DOHH2 (cell line): ENCODE measurements around the gene USP34.

Experiments used
- H3F3A ChIP-seq: fragments of 200-600 bp; sonication (generic), shearing (Covaris generic); 2 replicates; pipeline ENCODE4 v1.6.0; 2016; ENCODE audit warnings: antibody characterized with exemption, mild to moderate bottlenecking; ENCODE audit not compliant: control insufficient read depth, insufficient read depth
- H3K27ac ChIP-seq: fragments of 200-600 bp; sonication (generic); 2 replicates; pipeline ENCODE4 v1.5.1; 2014; ENCODE audit warnings: low read depth, mild to moderate bottlenecking, low read length, moderate library complexity
- H3K27me3 ChIP-seq: fragments of 200-600 bp; sonication (generic); 2 replicates; pipeline ENCODE4 v1.6.1; 2014; ENCODE audit warnings: mild to moderate bottlenecking, low read length, mixed read lengths; ENCODE audit not compliant: control insufficient read depth
- H3K36me3 ChIP-seq: fragments of 200-600 bp; sonication (generic); 2 replicates; pipeline ENCODE4 v1.6.1; 2014; ENCODE audit warnings: mild to moderate bottlenecking, low read length, moderate library complexity, mixed read lengths; ENCODE audit not compliant: control insufficient read depth
- H3K4me1 ChIP-seq: fragments of 200-600 bp; sonication (generic); 2 replicates; pipeline ENCODE4 v1.6.1; 2014; ENCODE audit warnings: mild to moderate bottlenecking, low read length, mixed read lengths; ENCODE audit not compliant: control insufficient read depth
- H3K4me2 ChIP-seq: fragments of 200-600 bp; sonication (generic); 2 replicates; pipeline ENCODE4 v1.6.0; 2014; ENCODE audit warnings: mild to moderate bottlenecking, low read length, moderate library complexity
- H3K4me3 ChIP-seq: fragments of 200-600 bp; sonication (generic); 2 replicates; pipeline ENCODE4 v1.5.1; 2014; ENCODE audit warnings: mild to moderate bottlenecking, low read length, mixed read lengths
- H3K79me2 ChIP-seq: fragments of 200-600 bp; sonication (generic); 2 replicates; pipeline ENCODE4 v1.6.1; 2014; ENCODE audit warnings: mild to moderate bottlenecking, low read length, mixed read lengths; ENCODE audit not compliant: control insufficient read depth
- H3K9me2 ChIP-seq: fragments of 200-600 bp; sonication (generic); replicated peaks from 2 replicates; pipeline ENCODE4 v1.6.1; 2014; ENCODE audit warnings: mild to moderate bottlenecking, low read length, mixed read lengths; ENCODE audit not compliant: control insufficient read depth
- H3K9me3 ChIP-seq: fragments of 200-600 bp; sonication (generic); 2 replicates; pipeline ENCODE4 v1.6.1; 2014; ENCODE audit warnings: antibody characterized with exemption, low read length, mixed read lengths; ENCODE audit not compliant: control insufficient read depth, insufficient read depth
- H4K20me1 ChIP-seq: fragments of 200-600 bp; sonication (generic); 2 replicates; pipeline ENCODE4 v1.6.0; 2014; ENCODE audit warnings: low read depth, mild to moderate bottlenecking, antibody characterized with exemption, low read length, moderate library complexity; ENCODE audit not compliant: control insufficient read depth, insufficient read depth
- EZH2phosphoT487 ChIP-seq: fragments of 200-600 bp; sonication (generic); IDR thresholded peaks from 2 replicates; pipeline ENCODE4 v1.6.1; 2017; ENCODE audit warnings: borderline replicate concordance, mild to moderate bottlenecking, antibody characterized with exemption, low read length, moderate library complexity, mixed read lengths
- TF ChIP-seq, protein P1 (sequence below): fragments of 200-600 bp; sonication (generic); IDR thresholded peaks from one replicate; pipeline ENCODE4 v1.5.1; 2014; ENCODE audit warnings: antibody characterized with exemption, mild to moderate bottlenecking, low read depth, low read length; ENCODE audit not compliant: poor library complexity, severe bottlenecking

USP34 gene

GRCh38 chr2:61463769-61464475 lies 7.0 kb downstream of the USP34 start:
- H3F3A ChIP-seq, result peaks cover 22% of the 10 kb centered on the region
- H3K9me2 ChIP-seq, result no peaks in the 10 kb centered on the region
- H3K79me2 ChIP-seq, result peaks cover 100% of the 10 kb centered on the region
- peaks cover 45% of the 10 kb centered on the region for H3K36me3 ChIP-seq
- H3K9me3 ChIP-seq, result no peaks in the 10 kb centered on the region
- H3K4me2 ChIP-seq, result peak overlapping the region; percentile 85
- peaks cover 20% of the 10 kb centered on the region for H4K20me1 ChIP-seq
- TF ChIP-seq, protein P1, sequence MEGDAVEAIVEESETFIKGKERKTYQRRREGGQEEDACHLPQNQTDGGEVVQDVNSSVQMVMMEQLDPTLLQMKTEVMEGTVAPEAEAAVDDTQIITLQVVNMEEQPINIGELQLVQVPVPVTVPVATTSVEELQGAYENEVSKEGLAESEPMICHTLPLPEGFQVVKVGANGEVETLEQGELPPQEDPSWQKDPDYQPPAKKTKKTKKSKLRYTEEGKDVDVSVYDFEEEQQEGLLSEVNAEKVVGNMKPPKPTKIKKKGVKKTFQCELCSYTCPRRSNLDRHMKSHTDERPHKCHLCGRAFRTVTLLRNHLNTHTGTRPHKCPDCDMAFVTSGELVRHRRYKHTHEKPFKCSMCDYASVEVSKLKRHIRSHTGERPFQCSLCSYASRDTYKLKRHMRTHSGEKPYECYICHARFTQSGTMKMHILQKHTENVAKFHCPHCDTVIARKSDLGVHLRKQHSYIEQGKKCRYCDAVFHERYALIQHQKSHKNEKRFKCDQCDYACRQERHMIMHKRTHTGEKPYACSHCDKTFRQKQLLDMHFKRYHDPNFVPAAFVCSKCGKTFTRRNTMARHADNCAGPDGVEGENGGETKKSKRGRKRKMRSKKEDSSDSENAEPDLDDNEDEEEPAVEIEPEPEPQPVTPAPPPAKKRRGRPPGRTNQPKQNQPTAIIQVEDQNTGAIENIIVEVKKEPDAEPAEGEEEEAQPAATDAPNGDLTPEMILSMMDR, result no peak
- no peak for TF ChIP-seq EZH2phosphoT487
- peak overlapping the region; percentile 91 for H3K27ac ChIP-seq
- peak overlapping the region; percentile 71 for H3K4me3 ChIP-seq
- H3K4me1 ChIP-seq, result peaks cover 97% of the 10 kb centered on the region
- H3K27me3 ChIP-seq, result no peaks in the 10 kb centered on the region

DNA sequence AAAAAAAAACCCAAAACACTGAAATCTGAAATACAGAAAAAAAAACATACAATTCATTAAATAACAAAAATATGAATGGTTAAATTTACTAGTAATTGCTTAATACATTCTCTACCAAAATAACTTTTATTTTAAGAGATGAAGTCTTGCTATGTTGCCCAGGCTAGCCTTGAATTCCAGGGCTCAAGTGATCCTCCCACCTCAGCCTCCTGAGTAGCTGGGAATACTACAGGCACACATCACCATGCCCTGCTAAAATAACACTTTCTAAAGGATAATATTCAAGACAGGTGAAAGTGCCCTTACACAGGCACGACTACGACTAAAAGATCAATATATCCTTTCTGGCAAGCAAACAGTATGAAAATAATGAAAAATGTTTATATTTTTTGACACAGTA lies 9.5 kb downstream of the USP34 start:
- Histone ChIP-seq H3K36me3 (peaks cover 39% of the 10 kb centered on the region), H3K27ac (no peak overlapping the region), H3K4me1 (peaks cover 99% of the 10 kb centered on the region), H3K27me3 (no peaks in the 10 kb centered on the region), H3K4me2 (0 out of 2 replicates have a peak overlapping the region, but pooled peaks have one; percentile 64), H3K4me3 (no peak overlapping the region), H4K20me1 (peaks cover 25% of the 10 kb centered on the region), H3F3A (peaks cover 22% of the 10 kb centered on the region), H3K9me3 (no peaks in the 10 kb centered on the region), H3K79me2 (peaks cover 100% of the 10 kb centered on the region), H3K9me2 (no peaks in the 10 kb centered on the region)
- TF ChIP-seq, protein P1, result no peak
- no peak for TF ChIP-seq EZH2phosphoT487

GRCh38 chr2:61460163-61460562 lies 10.7 kb downstream of the USP34 start:
- H4K20me1 ChIP-seq, result peaks cover 36% of the 10 kb centered on the region
- peaks cover 100% of the 10 kb centered on the region for H3K4me1 ChIP-seq
- no peaks in the 10 kb centered on the region for H3K9me3 ChIP-seq

More at GRCh38 chr2:61460163-61460562, 10.7 kb downstream of the USP34 start:
- peaks cover 100% of the 10 kb centered on the region for H3K79me2 ChIP-seq
- TF ChIP-seq, protein P1, result no peak
- no peak for TF ChIP-seq EZH2phosphoT487
- peak overlapping the region; percentile 64 for H3K4me2 ChIP-seq
- H3K9me2 ChIP-seq, result no peaks in the 10 kb centered on the region
- peaks cover 49% of the 10 kb centered on the region for H3K36me3 ChIP-seq
- H3K4me3 ChIP-seq, result peak overlapping the region; percentile 51
- H3K27me3 ChIP-seq, result no peaks in the 10 kb centered on the region
- peaks cover 16% of the 10 kb centered on the region for H3F3A ChIP-seq
- H3K27ac ChIP-seq, result peak overlapping the region; percentile 19; the same call in 1 of the 2 replicates
